Parathyroid adenoma (tissue), 2 donors: ENCODE measurements around the gene CSTPP1.

Experiments used
- H2AFZ ChIP-seq: fragments of 300-600 bp; sonication (generic); one replicate; pipeline ENCODE4 v1.7.0; 2017; ENCODE audit warnings: antibody characterized with exemption, mild to moderate bottlenecking
- H3K27ac ChIP-seq: fragments of 300-600 bp; sonication (generic); one replicate; pipeline ENCODE4 v1.7.0; 2017
- H3K27me3 ChIP-seq: fragments of 300-600 bp; sonication (generic); one replicate; pipeline ENCODE4 v1.7.0; 2017; ENCODE audit warnings: low read length; ENCODE audit not compliant: control insufficient read depth, insufficient read depth
- H3K36me3 ChIP-seq: fragments of 300-600 bp; sonication (generic); one replicate; pipeline ENCODE4 v1.7.0; 2017; ENCODE audit warnings: low read length; ENCODE audit not compliant: control insufficient read depth, insufficient read depth
- H3K4me1 ChIP-seq: fragments of 300-600 bp; sonication (generic); one replicate; pipeline ENCODE4 v1.7.0; 2017; ENCODE audit warnings: control low read depth
- H3K4me2 ChIP-seq: fragments of 300-600 bp; sonication (generic); one replicate; pipeline ENCODE4 v1.7.0; 2017; ENCODE audit warnings: low read length
- H3K4me3 ChIP-seq: fragments of 300-600 bp; sonication (generic); one replicate; pipeline ENCODE4 v1.7.0; 2017; ENCODE audit warnings: low read depth, low read length
- H3K79me2 ChIP-seq: fragments of 300-600 bp; sonication (generic); one replicate; pipeline ENCODE4 v1.7.0; 2017; ENCODE audit warnings: control low read depth
- H3K9ac ChIP-seq: fragments of 300-600 bp; sonication (generic); one replicate; pipeline ENCODE4 v1.7.0; 2017; ENCODE audit warnings: mild to moderate bottlenecking
- H3K9me3 ChIP-seq: fragments of 300-600 bp; sonication (generic); one replicate; pipeline ENCODE4 v1.7.0; 2017; ENCODE audit warnings: low read length; ENCODE audit not compliant: control insufficient read depth
- TF ChIP-seq, protein P1 (sequence below): fragments of 300-600 bp; sonication (generic); IDR thresholded peaks from one replicate; pipeline ENCODE4 v1.7.0; 2017; ENCODE audit warnings: antibody characterized with exemption, mild to moderate bottlenecking
- donor health status: primary hyperparathyroidism.

CSTPP1 gene

DNA sequence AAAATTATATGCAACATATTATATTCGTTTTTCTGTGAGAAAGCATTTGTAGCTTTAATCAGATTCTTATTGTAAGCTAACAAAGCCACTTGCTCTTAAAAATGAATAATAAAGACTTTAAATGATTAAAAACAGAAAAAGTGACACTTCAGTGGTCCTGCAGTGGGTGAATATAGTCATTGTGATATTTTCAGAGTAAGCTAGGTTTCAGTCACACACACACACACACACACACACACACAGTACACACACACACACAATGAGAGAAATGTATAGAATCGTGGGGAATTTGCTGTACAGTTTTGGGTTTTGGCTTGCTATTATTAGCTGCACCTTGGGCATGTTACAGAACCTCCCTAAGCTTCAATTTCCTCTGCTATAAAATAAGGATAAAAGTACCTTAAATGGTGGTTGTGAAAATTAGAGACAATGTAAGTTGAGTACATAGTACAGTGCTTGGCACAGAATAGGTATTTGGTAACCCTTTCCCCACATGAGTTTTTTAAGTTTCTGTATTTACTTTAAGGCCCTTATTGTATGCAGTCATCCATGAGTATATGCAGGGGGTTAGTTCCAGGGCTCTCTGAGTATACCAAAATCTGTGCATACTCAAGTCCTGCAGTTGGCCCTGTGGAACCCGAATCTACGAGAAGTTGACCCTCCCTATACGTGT is 39.8 kb downstream of the CSTPP1 start:
- no peak overlapping the region for H3K27ac ChIP-seq
- TF ChIP-seq, protein P1, sequence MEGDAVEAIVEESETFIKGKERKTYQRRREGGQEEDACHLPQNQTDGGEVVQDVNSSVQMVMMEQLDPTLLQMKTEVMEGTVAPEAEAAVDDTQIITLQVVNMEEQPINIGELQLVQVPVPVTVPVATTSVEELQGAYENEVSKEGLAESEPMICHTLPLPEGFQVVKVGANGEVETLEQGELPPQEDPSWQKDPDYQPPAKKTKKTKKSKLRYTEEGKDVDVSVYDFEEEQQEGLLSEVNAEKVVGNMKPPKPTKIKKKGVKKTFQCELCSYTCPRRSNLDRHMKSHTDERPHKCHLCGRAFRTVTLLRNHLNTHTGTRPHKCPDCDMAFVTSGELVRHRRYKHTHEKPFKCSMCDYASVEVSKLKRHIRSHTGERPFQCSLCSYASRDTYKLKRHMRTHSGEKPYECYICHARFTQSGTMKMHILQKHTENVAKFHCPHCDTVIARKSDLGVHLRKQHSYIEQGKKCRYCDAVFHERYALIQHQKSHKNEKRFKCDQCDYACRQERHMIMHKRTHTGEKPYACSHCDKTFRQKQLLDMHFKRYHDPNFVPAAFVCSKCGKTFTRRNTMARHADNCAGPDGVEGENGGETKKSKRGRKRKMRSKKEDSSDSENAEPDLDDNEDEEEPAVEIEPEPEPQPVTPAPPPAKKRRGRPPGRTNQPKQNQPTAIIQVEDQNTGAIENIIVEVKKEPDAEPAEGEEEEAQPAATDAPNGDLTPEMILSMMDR: no peak

DNA sequence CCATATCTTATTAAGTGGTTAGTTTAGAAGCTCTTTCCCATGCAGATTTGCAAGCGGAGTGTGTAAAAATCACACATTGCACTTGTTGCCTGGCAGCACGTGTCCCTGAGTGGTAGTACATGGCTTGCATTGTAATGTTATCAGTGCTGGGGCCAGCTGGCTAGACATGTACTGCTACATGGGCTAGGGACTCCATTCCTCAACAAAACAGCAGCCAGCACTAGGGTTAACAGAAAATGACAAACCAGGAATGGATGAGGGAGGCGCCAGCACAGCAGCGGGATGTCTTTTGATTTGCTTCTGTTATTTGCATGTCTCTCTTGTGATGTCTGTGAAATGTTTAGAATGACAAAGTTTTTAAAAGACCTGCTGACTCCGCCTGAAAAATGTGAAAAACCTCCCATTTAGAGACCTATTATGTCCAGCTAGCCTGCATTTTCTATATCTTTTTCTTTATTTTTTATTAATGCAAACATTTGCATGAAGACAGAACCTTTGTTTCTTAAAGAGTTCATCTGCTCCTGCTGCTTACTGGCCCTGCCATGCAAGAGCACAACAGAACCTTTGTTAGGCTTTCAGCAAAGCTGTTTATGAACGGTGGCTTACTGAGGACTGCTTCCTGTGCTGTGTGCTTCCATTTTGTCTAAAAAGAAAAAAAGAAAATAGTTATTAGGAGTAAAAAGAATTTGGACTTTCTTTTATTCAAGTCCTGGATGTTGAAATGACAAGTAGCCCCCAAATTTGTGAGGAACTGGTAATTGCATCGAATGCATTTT is 40.7 kb downstream of the CSTPP1 start:
- H3K4me3 ChIP-seq: no peak overlapping the region

More for the DNA sequence above, 39.8 kb downstream of the CSTPP1 start:
- no peak overlapping the region for H3K9ac ChIP-seq
- H3K4me1 ChIP-seq: no peaks in the 10 kb centered on the region
- no peak overlapping the region for H2AFZ ChIP-seq
- H3K36me3 ChIP-seq: no peaks in the 10 kb centered on the region
- H3K9me3 ChIP-seq: no peaks in the 10 kb centered on the region
- H3K4me3 ChIP-seq: no peak overlapping the region
- H3K4me2 ChIP-seq: no peak overlapping the region
- H3K27me3 ChIP-seq: no peaks in the 10 kb centered on the region
- no peaks in the 10 kb centered on the region for H3K79me2 ChIP-seq

DNA sequence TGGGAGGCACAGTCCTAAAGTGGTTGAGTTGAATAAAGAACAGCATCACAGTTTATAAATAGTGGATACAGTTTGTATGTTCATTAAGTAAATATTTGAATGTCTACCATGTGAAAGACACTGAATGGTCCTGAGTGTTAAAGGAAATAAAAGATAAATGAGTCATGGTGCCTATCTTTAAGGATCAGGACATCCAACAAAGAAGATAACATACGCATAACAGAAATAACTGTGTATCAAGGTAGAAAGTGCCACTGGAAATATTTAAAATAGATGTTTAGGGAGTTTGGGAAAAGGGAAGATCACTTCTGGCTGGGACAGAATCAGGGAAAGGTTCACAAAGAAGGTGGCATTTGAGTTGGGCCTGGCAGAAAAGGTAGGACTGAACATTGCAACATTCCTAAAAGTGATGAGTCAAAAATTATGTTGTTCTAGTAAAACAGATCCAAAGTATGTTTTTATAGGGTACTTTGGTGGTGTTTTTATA is 41.5 kb downstream of the CSTPP1 start:
- H3K27me3 ChIP-seq: no peaks in the 10 kb centered on the region
- H3K79me2 ChIP-seq: no peaks in the 10 kb centered on the region
- H3K4me3 ChIP-seq: no peak overlapping the region
- no peak overlapping the region for H3K27ac ChIP-seq
- no peak overlapping the region for H2AFZ ChIP-seq
- H3K9me3 ChIP-seq: no peaks in the 10 kb centered on the region
- TF ChIP-seq, protein P1: no peak
- H3K4me1 ChIP-seq: no peaks in the 10 kb centered on the region
- no peak overlapping the region for H3K9ac ChIP-seq
- H3K4me2 ChIP-seq: no peak overlapping the region
- H3K36me3 ChIP-seq: no peaks in the 10 kb centered on the region

More for the DNA sequence above, 40.7 kb downstream of the CSTPP1 start:
- no peaks in the 10 kb centered on the region for H3K9me3 ChIP-seq
- no peak overlapping the region for H3K4me2 ChIP-seq
- H3K79me2 ChIP-seq: no peaks in the 10 kb centered on the region
- H3K27ac ChIP-seq: no peak overlapping the region
- H3K9ac ChIP-seq: no peak overlapping the region
- H3K36me3 ChIP-seq: no peaks in the 10 kb centered on the region
- H3K4me1 ChIP-seq: no peaks in the 10 kb centered on the region
- H3K27me3 ChIP-seq: no peaks in the 10 kb centered on the region
- H2AFZ ChIP-seq: no peak overlapping the region
- TF ChIP-seq, protein P1: no peak

DNA sequence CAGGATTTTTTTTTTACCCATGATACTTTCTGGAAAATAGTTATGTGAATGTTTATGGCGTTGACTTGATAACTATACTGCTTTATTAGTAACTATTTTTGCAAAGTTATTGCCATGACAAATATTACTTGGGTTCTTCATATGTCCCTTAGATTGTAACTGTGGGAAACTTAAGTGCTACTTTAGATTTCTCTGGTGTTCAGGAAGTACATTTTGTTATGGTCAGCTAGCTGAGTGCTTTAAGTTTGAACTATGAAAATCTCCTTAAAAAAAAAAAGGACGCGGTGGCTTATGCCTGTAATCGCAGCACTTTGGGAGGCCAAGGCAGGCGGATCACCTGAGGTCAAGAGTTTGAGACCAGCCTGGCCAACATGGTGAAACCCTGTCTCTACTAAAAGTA is 42.8 kb downstream of the CSTPP1 start:
- no peak overlapping the region for H3K4me2 ChIP-seq
- no peaks in the 10 kb centered on the region for H3K27me3 ChIP-seq
- no peaks in the 10 kb centered on the region for H3K79me2 ChIP-seq
- H3K4me3 ChIP-seq: no peak overlapping the region
- H3K9ac ChIP-seq: no peak overlapping the region
- TF ChIP-seq, protein P1: no peak
- H3K9me3 ChIP-seq: no peaks in the 10 kb centered on the region
- no peaks in the 10 kb centered on the region for H3K4me1 ChIP-seq
- H3K36me3 ChIP-seq: no peaks in the 10 kb centered on the region
- H2AFZ ChIP-seq: no peak overlapping the region
- H3K27ac ChIP-seq: no peak overlapping the region
